Choroid plexus epithelial cell (primary cell): ENCODE measurements around the gene KIF16B.
"Not testable (repeated sequence)": the region's sequence is repeated elsewhere in the genome, so short reads cannot be mapped to it uniquely, and the experiment has no call there.

Source experiments
- DNase-seq: peaks from one replicate; pipeline ENCODE4 v3.0.0-alpha.2; 2010; ENCODE audit warnings: low read depth
- H3K4me3 ChIP-seq: 2 replicates; pipeline ENCODE4 v1.5.1; 2011; ENCODE audit warnings: low read depth, mild to moderate bottlenecking, control low read depth, low read length, moderate library complexity
- CTCF ChIP-seq: conservative IDR thresholded peaks from 2 replicates; pipeline ENCODE4 v1.5.1; 2011; ENCODE audit warnings: low read depth, mild to moderate bottlenecking, control low read depth, inconsistent platforms, low read length, moderate library complexity

KIF16B gene

DNA sequence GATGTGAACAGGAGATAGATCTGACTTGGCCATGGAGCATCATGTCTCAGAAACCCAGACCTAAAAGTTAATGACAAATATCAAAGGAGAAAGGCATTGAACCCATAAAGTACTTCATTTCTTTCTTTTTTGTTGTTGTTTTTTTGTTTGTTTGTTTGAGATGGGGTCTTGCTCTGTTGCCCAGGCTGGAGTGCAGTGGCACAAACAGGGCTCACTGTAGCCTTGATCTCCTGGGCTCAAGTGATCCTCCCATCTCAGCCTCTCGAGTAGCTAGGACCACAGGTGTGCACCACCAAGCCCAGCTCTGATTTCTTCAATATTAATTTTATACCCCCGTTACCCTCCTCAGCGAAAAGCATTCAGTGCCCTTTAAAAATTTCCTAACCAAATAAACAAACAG is 45.8 kb downstream of the KIF16B start:
- no peak for TF ChIP-seq CTCF
- DNase-seq = no peak
- no peak overlapping the region for H3K4me3 ChIP-seq

DNA sequence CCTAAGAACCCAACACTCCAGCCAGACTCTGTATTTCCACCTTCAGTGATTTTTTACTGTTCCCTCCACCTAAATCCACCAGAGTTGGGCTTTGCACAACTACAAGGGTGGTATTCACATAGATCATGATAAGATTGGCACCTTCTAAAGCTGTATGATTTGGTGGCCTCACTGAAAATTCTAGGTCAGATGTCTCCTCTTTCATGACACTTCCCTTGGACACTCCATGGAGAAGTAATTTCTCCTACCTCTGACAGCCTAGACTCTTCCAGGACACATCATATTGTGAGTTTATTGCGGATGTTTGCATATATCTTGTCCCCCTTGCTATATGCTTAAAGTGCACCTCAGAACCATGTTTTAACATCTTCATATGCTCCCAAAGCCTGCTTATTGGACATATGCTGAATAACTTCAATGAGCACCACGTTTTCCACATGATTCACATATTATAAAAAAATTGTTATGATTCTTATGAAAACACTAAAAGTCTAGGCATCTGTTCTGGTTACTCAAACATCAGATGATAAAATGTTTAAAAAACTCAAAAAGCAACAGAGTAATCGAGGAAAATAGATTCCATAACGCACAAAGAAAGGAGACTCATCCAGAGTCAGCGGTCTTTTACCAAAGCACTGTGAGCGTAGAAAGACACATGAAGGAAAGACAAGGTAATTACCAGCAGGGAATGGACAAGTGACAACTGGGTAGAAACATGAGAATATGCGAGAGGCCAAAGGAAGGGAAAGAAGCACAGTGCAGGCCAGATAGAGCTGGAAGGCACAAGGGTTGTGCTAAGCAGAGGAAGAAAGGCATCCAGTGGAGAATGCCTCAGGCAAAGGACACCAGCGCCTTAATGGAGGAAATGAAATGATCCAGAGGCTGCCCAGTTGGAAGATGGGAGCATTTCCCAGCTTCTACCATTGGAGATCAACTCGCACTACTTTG is 46.5 kb downstream of the KIF16B start:
- H3K4me3 ChIP-seq = no peak overlapping the region
- no peak for DNase-seq
- no peak for TF ChIP-seq CTCF

DNA sequence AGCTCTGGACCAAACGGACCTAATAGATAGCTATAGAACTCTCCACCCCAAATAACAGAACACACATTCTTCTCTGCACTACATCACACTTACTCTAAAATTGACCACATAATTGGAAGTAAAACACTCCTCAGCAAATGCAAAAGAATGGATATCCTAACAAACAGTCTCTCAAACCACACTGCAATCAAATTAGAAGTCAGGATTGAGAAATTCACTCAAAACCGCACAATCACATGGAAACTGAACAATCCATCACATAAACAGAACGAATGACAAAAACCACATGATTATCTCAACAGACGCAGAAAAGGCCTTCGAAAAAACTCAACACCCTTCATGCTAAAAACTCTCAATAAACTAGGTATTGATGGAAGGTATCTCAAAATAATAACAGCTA is 50.6 kb downstream of the KIF16B start:
- not testable (repeated sequence) for DNase-seq, H3K4me3 ChIP-seq

DNA sequence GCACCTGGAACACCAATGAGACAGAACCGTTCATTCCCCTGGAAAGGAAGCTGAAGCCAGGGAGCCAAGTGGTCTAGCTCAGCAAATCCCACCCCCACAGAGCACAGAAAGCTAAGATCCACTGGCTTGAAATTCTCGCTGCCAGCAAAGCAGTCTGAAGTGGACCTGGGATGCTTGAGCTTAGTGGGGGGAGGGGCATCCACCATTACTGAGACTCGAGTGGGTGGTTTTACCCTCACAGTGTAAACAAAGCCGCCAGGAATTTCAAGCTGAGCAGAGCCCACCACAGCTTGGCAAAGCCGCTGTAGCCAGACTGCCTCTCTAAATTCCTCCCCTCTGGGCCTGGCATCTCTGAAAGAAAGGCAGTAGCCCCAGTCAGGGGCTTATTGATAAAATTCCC is 53.1 kb downstream of the KIF16B start:
- TF ChIP-seq CTCF = no peak
- no peak overlapping the region for H3K4me3 ChIP-seq
- no peak for DNase-seq

DNA sequence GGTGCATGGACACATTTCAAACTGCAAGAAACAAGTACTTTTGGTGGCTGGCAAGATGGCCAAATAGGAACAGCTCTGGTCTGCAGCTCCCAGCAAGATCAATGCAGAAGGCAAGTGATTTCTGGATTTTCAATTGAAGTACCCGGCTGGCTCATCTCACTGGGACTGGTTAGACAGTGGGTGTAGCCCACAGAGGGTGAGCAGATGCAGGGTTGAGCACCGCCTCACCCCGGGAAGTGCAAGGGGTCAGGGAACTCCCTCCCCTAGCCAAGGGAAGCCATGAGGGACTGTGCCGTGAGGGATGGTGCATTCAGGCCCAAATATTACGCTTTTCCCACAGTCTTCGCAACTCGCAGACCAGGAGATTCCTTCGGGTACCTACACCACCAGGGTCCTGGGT is 53.6 kb downstream of the KIF16B start:
- not testable (repeated sequence) for DNase-seq

DNA sequence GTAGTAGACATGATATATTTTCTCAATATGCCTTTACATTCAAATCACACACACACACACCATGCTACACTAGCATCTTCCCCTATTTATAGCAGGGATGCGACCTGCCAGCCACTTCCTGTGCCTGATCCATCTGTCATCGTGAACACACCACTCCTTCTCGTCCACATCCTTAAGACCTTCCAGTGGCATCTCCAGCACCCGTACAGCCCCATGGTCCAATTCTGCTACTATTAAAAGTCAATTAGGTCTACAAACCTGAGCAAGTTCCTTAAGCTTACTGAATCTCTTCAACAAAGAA is 54.5 kb downstream of the KIF16B start:
- no peak overlapping the region for H3K4me3 ChIP-seq
- no peak for TF ChIP-seq CTCF
- no peak for DNase-seq

More for the DNA sequence above, 53.6 kb downstream of the KIF16B start:
- not testable (repeated sequence) for H3K4me3 ChIP-seq

- peak; percentile 84 for TF ChIP-seq CTCF
- H3K4me3 ChIP-seq = no peak overlapping the region
- peak; percentile 73 for DNase-seq
Observed at GRCh38 chr20:16517946-16518783, 55.1 kb downstream of the KIF16B start.

GRCh38 chr20:16516794-16517193 is 56.5 kb downstream of the KIF16B start:
- TF ChIP-seq CTCF = no peak
- no peak overlapping the region for H3K4me3 ChIP-seq
- no peak for DNase-seq
